CD4-positive, alpha-beta T cell (primary cell): ENCODE data around the gene PRSS12. TPM values are rescaled to one million over a fixed set of nuclear protein-coding genes. Genes with fewer than 3 reads are reported as not detected.

Experiments used
- ATAC-seq: fragments of 200-7000 bp; cut with Tn5 transposase; one replicate; pipeline ENCODE4 v1.10.0; 2022; ENCODE audit warnings: mild to moderate bottlenecking; ENCODE audit not compliant: poor library complexity
- CTCF ChIA-PET: fragments of 350-600 bp; sonication (Branson Sonifier 250); formaldehyde crosslinking; loops from one replicate; lab custom pipeline; 2021; ENCODE audit warnings: antibody characterized with exemption, inconsistent platforms; lab: Charles Lee
- POLR2A ChIA-PET: fragments of 350-600 bp; sonication (Branson Sonifier 250); formaldehyde crosslinking; loops from one replicate; lab custom pipeline; 2021; ENCODE audit warnings: antibody characterized with exemption, inconsistent platforms; lab: Charles Lee
- DNase-seq, 14 experiments: peaks; one replicate each; pipeline ENCODE4 v3.0.0-alpha.2; 2013 to 2020; ENCODE audit warnings: mixed read lengths in 2 of 14
- H3K27ac ChIP-seq, 2 donors: one replicate each; pipeline versions ENCODE4 v1.5.1 to v1.7.0; 2013; ENCODE audit warnings: low read length in 2 of 2, low read depth in 1 of 2, mild to moderate bottlenecking in 1 of 2
- H3K27me3 ChIP-seq, 2 experiments: 1 replicate in 1 of 2; 2 replicates in 1 of 2; pipeline versions ENCODE4 v1.6.1 to v1.7.0; 2013; ENCODE audit warnings: low read length in 2 of 2, control low read depth in 1 of 2, mild to moderate bottlenecking in 1 of 2, moderate library complexity in 1 of 2; ENCODE audit not compliant: insufficient read depth in 2 of 2, control insufficient read depth in 1 of 2
- H3K36me3 ChIP-seq: one replicate; pipeline ENCODE4 v1.6.1; 2013; ENCODE audit warnings: low read length, control low read depth; ENCODE audit not compliant: insufficient read depth
- H3K4me1 ChIP-seq: one replicate; pipeline ENCODE4 v1.6.1; 2013; ENCODE audit warnings: low read length, control low read depth; ENCODE audit not compliant: insufficient read depth
- H3K4me3 ChIP-seq: one replicate; pipeline ENCODE4 v1.5.1; 2013; ENCODE audit warnings: mild to moderate bottlenecking, low read length, moderate library complexity
- H3K9me3 ChIP-seq, 2 experiments: 1 replicate in 1 of 2; 2 replicates in 1 of 2; pipeline versions ENCODE4 v1.6.1 to v1.7.0; 2013; ENCODE audit warnings: low read length in 2 of 2, mild to moderate bottlenecking in 2 of 2, control low read depth in 1 of 2, moderate library complexity in 1 of 2; ENCODE audit not compliant: control insufficient read depth in 1 of 2, insufficient read depth in 1 of 2
- H3K27ac Mint-ChIP-seq: one replicate; pipeline ENCODE4 v1.8.0; 2020; ENCODE audit warnings: mixed read lengths
- H3K27me3 Mint-ChIP-seq: one replicate; pipeline ENCODE4 v1.8.0; 2021; ENCODE audit warnings: mixed read lengths
- H3K36me3 Mint-ChIP-seq: one replicate; pipeline ENCODE4 v1.8.0; 2021; ENCODE audit warnings: low read depth, mixed read lengths
- H3K4me1 Mint-ChIP-seq: one replicate; pipeline ENCODE4 v1.8.0; 2021; ENCODE audit warnings: low read depth, mixed read lengths
- H3K4me3 Mint-ChIP-seq: one replicate; pipeline ENCODE4 v1.8.0; 2020; ENCODE audit warnings: mild to moderate bottlenecking, mixed read lengths
- H3K9me3 Mint-ChIP-seq: one replicate; pipeline ENCODE4 v1.8.0; 2020; ENCODE audit warnings: mixed read lengths
- CTCF ChIP-seq: fragments of 200-600 bp; IDR thresholded peaks from one replicate; pipeline ENCODE4 v1.8.0; 2022; ENCODE audit warnings: antibody characterized with exemption, mild to moderate bottlenecking
- intact Hi-C, 2 experiments: fragments of 100-400 bp; cut with DNase I in 1 of 2; cut with micrococcal nuclease in 1 of 2; formaldehyde crosslinking; loops; one replicate each; pipeline versions ENCODE4 v1.15.1 to v1.9.0; 2023 to 2025; cut with DNase I, micrococcal nuclease
- total RNA-seq, 174 experiments: library from RNA in 2 of 174; stranded (reverse) in 2 of 174; gene quantifications; one replicate each; pipeline ENCODE4 v1.2.3 and lab custom pipeline; 2021 to 2026

The PRSS12 gene
- total RNA-seq, 2 experiments from 2014 or later = not detected

DNA sequence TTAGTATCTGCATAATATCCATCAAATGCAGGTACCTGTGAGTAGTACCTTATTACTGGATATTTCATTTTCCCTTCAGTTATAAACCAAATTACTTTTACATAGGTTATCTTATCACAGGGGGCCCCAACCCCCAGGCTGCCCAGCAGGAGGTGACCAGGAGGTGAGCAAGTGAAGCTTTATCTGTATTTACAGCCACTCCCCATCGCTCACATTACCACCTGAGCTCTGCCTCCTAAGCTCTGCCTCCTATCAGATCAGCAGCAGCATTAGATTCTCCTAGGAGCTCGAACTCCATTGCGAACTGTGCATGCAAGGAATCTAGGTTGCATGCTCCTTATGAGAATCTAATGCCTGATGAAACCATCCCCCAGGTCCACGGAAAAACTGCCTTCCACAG lies 6.3 kb downstream of the PRSS12 start:
- H3K9me3 ChIP-seq = no peaks in the 10 kb centered on the region
- ATAC-seq (no peak), DNase-seq (no peak)
- ChIA-PET CTCF (no interaction called here), POLR2A (no interaction called here)
- H3K36me3 ChIP-seq = no peaks in the 10 kb centered on the region
- peaks cover 6 to 44% of the 10 kb centered on the region in 2 experiments for H3K27me3 ChIP-seq
- intact Hi-C loops = no loop called here
- Mint-ChIP-seq H3K27ac (no peak overlapping the region), H3K4me3 (no peak overlapping the region), H3K4me1 (peaks cover under 1% of the 10 kb centered on the region), H3K36me3 (no peaks in the 10 kb centered on the region), H3K27me3 (peaks cover 62% of the 10 kb centered on the region), H3K9me3 (no peaks in the 10 kb centered on the region)
- no peak overlapping the region for H3K27ac ChIP-seq
- no peaks in the 10 kb centered on the region for H3K4me1 ChIP-seq
- H3K4me3 ChIP-seq = no peak overlapping the region
- TF ChIP-seq CTCF = no peak

GRCh38 chr4:118345813-118346212 lies 7.0 kb downstream of the PRSS12 start:
- H3K4me3 ChIP-seq = no peak overlapping the region
- no peaks in the 10 kb centered on the region for H3K4me1 ChIP-seq
- no peak for ATAC-seq
- no peak overlapping the region for H3K27ac ChIP-seq
- Mint-ChIP-seq H3K27me3 (peaks cover 58% of the 10 kb centered on the region), H3K9me3 (no peaks in the 10 kb centered on the region), H3K27ac (no peak overlapping the region), H3K4me3 (no peak overlapping the region), H3K36me3 (no peaks in the 10 kb centered on the region), H3K4me1 (no peaks in the 10 kb centered on the region)
- no peak for TF ChIP-seq CTCF
- ChIA-PET CTCF (no interaction called here), POLR2A (no interaction called here)
- H3K27me3 ChIP-seq = peaks cover 6 to 37% of the 10 kb centered on the region in 2 experiments
- no peak for DNase-seq
- intact Hi-C loops = no loop called here
- H3K36me3 ChIP-seq = no peaks in the 10 kb centered on the region
- H3K9me3 ChIP-seq = no peaks in the 10 kb centered on the region

GRCh38 chr4:118344801-118345200 lies 8.0 kb downstream of the PRSS12 start:
- Mint-ChIP-seq H3K27me3 (peaks cover 56% of the 10 kb centered on the region), H3K4me1 (no peaks in the 10 kb centered on the region), H3K9me3 (no peaks in the 10 kb centered on the region), H3K27ac (no peak overlapping the region), H3K36me3 (no peaks in the 10 kb centered on the region), H3K4me3 (no peak overlapping the region)
- ChIA-PET CTCF (no interaction called here), POLR2A (no interaction called here)
- Histone ChIP-seq H3K4me3 (no peak overlapping the region), H3K27me3 (peaks cover 6 to 28% of the 10 kb centered on the region in 2 experiments), H3K4me1 (no peaks in the 10 kb centered on the region), H3K9me3 (no peaks in the 10 kb centered on the region), H3K27ac (no peak overlapping the region), H3K36me3 (no peaks in the 10 kb centered on the region)
- DNase-seq (no peak), ATAC-seq (no peak)
- intact Hi-C loops = no loop called here
- no peak for TF ChIP-seq CTCF
